ENCODE data around the gene TUB. TPM values are rescaled to one million over a fixed set of nuclear protein-coding genes. Genes with fewer than 3 reads are reported as not detected.

Gene TUB
- polyA plus RNA-seq, 3 donors, result not detected

DNA sequence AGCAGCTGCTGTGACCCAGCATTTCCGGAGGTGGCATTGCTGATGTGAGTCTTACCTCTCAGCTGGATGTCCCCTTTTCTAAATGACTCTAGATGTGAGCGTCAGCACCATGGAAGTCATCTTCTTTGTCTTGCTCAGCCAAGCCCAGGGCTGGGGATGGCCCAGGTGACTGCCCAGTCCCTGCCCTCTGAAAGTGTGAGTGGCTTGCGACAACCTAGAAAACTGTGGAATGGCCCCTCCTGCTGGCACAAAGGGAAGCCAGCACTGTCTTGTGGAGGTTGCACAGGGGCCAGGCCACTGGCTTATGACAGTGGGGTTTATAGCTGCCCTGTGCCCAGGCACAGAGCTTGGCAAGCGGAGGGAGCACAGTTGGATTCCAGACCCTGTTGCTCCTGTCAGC is 6.2 kb downstream of the TUB start:
- no peak overlapping the region for H3K4me3 ChIP-seq (replicated peaks in 1 of 3; ENCODE audit: low read depth in 2 of 3, low read length in 3 of 3)
- H4K20me1 ChIP-seq (ENCODE audit: insufficient read depth, low read length), result no peaks in the 10 kb centered on the region
- Mint-ChIP-seq H3K9me3 (no peaks in the 10 kb centered on the region), H3K27me3 (ENCODE audit: low read depth in 3 of 3) (peaks cover 18 to 22% (median 21%) of the 10 kb centered on the region in 3 donors), H3K36me3 (no peaks in the 10 kb centered on the region), H3K27ac (no peak overlapping the region), H3K4me1 (no peaks in the 10 kb centered on the region), H3K4me3 (no peak overlapping the region)
- intact Hi-C loops (cut with micrococcal nuclease), result no loop called here
- no peak overlapping the region for H3K4me2 ChIP-seq (replicated peaks; ENCODE audit: extremely low read depth, low read length, poor library complexity, severe bottlenecking)
- WGBS (ENCODE audit: insufficient coverage), result 83% methylated on average over 4 of the region's 4 CpGs
- H3K27ac ChIP-seq (ENCODE audit: low read depth in 1 of 2, low read length in 2 of 2), result no peak overlapping the region
- H3K9me3 ChIP-seq (replicated peaks in 1 of 2; ENCODE audit: control insufficient read depth in 1 of 2, insufficient read depth in 1 of 2, low read length in 2 of 2), result peaks cover 0 to 2% of the 10 kb centered on the region in 2 donors
- no peak overlapping the region for H3K9ac ChIP-seq (ENCODE audit: insufficient read depth, low read length, poor library complexity, severe bottlenecking)
- no peaks in the 10 kb centered on the region for H3K79me2 ChIP-seq (ENCODE audit: insufficient read depth, low read length)
- no peaks in the 10 kb centered on the region for H3K36me3 ChIP-seq (replicated peaks in 1 of 2; ENCODE audit: control insufficient read depth in 1 of 2, insufficient read depth in 2 of 2, low read length in 2 of 2)
- H3K27me3 ChIP-seq (ENCODE audit: control insufficient read depth in 2 of 2, insufficient read depth in 2 of 2, low read length in 2 of 2), result peaks cover 0 to 11% of the 10 kb centered on the region in 2 donors
- no peak overlapping the region for H2AFZ ChIP-seq (ENCODE audit: insufficient read depth, low read depth, low read length, poor library complexity, severe bottlenecking)
- TF ChIP-seq, protein P1, sequence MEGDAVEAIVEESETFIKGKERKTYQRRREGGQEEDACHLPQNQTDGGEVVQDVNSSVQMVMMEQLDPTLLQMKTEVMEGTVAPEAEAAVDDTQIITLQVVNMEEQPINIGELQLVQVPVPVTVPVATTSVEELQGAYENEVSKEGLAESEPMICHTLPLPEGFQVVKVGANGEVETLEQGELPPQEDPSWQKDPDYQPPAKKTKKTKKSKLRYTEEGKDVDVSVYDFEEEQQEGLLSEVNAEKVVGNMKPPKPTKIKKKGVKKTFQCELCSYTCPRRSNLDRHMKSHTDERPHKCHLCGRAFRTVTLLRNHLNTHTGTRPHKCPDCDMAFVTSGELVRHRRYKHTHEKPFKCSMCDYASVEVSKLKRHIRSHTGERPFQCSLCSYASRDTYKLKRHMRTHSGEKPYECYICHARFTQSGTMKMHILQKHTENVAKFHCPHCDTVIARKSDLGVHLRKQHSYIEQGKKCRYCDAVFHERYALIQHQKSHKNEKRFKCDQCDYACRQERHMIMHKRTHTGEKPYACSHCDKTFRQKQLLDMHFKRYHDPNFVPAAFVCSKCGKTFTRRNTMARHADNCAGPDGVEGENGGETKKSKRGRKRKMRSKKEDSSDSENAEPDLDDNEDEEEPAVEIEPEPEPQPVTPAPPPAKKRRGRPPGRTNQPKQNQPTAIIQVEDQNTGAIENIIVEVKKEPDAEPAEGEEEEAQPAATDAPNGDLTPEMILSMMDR (IDR thresholded peaks at IDR 0.05), result no peak
- no peaks in the 10 kb centered on the region for H3K4me1 ChIP-seq (ENCODE audit: control insufficient read depth in 1 of 2, insufficient read depth in 2 of 2, low read length in 2 of 2)
- no peak for DNase-seq

DNA sequence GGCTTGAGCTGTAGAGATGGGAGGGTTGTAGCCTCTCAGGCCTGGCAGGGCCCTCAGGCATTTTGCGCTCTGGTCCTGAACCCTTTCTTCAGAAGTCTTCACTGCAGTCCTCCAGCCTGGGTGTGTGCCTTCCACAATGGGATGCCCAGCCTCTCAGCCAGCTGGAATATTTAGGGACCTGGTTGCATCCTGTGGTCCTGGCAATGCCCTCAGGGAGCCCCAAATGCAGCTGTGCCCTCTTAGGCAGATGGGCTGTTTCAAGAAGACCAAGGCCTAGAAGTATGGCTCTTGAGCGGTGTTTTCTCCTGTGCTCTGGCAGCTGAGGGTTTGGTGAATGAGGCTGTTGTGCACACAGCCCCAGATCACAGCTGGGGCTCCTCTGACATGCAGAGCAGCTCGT is 6.7 kb downstream of the TUB start:
- Histone ChIP-seq H3K4me1 (ENCODE audit: control insufficient read depth in 1 of 2, insufficient read depth in 2 of 2, low read length in 2 of 2) (no peaks in the 10 kb centered on the region), H3K27ac (ENCODE audit: low read depth in 1 of 2, low read length in 2 of 2) (no peak overlapping the region), H3K9ac (ENCODE audit: insufficient read depth, low read length, poor library complexity, severe bottlenecking) (no peak overlapping the region), H4K20me1 (ENCODE audit: insufficient read depth, low read length) (no peaks in the 10 kb centered on the region), H3K79me2 (ENCODE audit: insufficient read depth, low read length) (no peaks in the 10 kb centered on the region), H3K4me2 (replicated peaks; ENCODE audit: extremely low read depth, low read length, poor library complexity, severe bottlenecking) (no peak overlapping the region), H3K9me3 (replicated peaks in 1 of 2; ENCODE audit: control insufficient read depth in 1 of 2, insufficient read depth in 1 of 2, low read length in 2 of 2) (no peaks in the 10 kb centered on the region), H3K27me3 (ENCODE audit: control insufficient read depth in 2 of 2, insufficient read depth in 2 of 2, low read length in 2 of 2) (peaks cover 0 to 5% of the 10 kb centered on the region in 2 donors), H2AFZ (ENCODE audit: insufficient read depth, low read depth, low read length, poor library complexity, severe bottlenecking) (no peak overlapping the region), H3K4me3 (replicated peaks in 1 of 3; ENCODE audit: low read depth in 2 of 3, low read length in 3 of 3) (no peak overlapping the region), H3K36me3 (replicated peaks in 1 of 2; ENCODE audit: control insufficient read depth in 1 of 2, insufficient read depth in 2 of 2, low read length in 2 of 2) (no peaks in the 10 kb centered on the region)
- intact Hi-C loops (cut with micrococcal nuclease), result no loop called here
- H3K36me3 Mint-ChIP-seq, result no peaks in the 10 kb centered on the region
- H3K9me3 Mint-ChIP-seq, result no peaks in the 10 kb centered on the region
- H3K4me3 Mint-ChIP-seq, result no peak overlapping the region
- TF ChIP-seq, protein P1 (IDR thresholded peaks at IDR 0.05), result no peak
- 84% methylated on average over 3 of the region's 3 CpGs for WGBS (ENCODE audit: insufficient coverage)
- peaks cover 12 to 16% (median 16%) of the 10 kb centered on the region in 3 donors for H3K27me3 Mint-ChIP-seq (ENCODE audit: low read depth in 3 of 3)
- H3K27ac Mint-ChIP-seq, result no peak overlapping the region
- H3K4me1 Mint-ChIP-seq, result no peaks in the 10 kb centered on the region
- no peak for DNase-seq

Data from CD14-positive monocyte (primary cell).